Progenitor cell of endocrine pancreas (in vitro differentiated cells): ENCODE data around the gene SLC1A7. TPM values are rescaled to one million over a fixed set of nuclear protein-coding genes. Genes with fewer than 3 reads are reported as not detected.

ENCODE experiments used
- DNase-seq: peaks from one replicate; pipeline ENCODE4 v3.0.0; 2021; ENCODE audit warnings: low spot score; ENCODE audit not compliant: unreplicated experiment
- H3K27ac Mint-ChIP-seq: 2 replicates; pipeline ENCODE4 v1.8.0; 2021; ENCODE audit warnings: mild to moderate bottlenecking, moderate library complexity, mixed read lengths
- H3K27me3 Mint-ChIP-seq: 2 replicates; pipeline ENCODE4 v1.8.0; 2021; ENCODE audit warnings: mixed read lengths
- H3K36me3 Mint-ChIP-seq: 2 replicates; pipeline ENCODE4 v1.8.0; 2022; ENCODE audit warnings: mixed read lengths; ENCODE audit not compliant: insufficient read depth
- H3K4me1 Mint-ChIP-seq: 2 replicates; pipeline ENCODE4 v1.8.0; 2021; ENCODE audit warnings: low read depth, mixed read lengths
- H3K4me3 Mint-ChIP-seq: 2 replicates; pipeline ENCODE4 v1.8.0; 2021; ENCODE audit warnings: low read depth, mild to moderate bottlenecking, moderate library complexity, mixed read lengths
- H3K9me3 Mint-ChIP-seq: 2 replicates; pipeline ENCODE4 v1.8.0; 2021; ENCODE audit warnings: low read depth, mixed read lengths
- total RNA-seq: library from RNA; stranded (reverse); gene quantifications from 2 replicates; pipeline ENCODE4 v1.2.1, GENCODE V29; 2021
- TF ChIP-seq, protein P1 (sequence below): fragments of 200-600 bp; sonication (generic); IDR thresholded peaks from one replicate; pipeline ENCODE4 v1.5.0; 2021; ENCODE audit warnings: antibody characterized with exemption, mild to moderate bottlenecking; ENCODE audit not compliant: unreplicated experiment

Gene SLC1A7
- total RNA-seq, 1 donor from 2014 or later: not detected

GRCh38 chr1:53130878-53131589 lies 11.4 kb downstream of the SLC1A7 start:
- Mint-ChIP-seq H3K27me3 (peaks cover 80% of the 10 kb centered on the region), H3K4me3 (no peak overlapping the region), H3K9me3 (no peaks in the 10 kb centered on the region), H3K4me1 (no peaks in the 10 kb centered on the region), H3K27ac (no peak overlapping the region), H3K36me3 (peaks cover 2% of the 10 kb centered on the region)
- DNase-seq: no peak
- TF ChIP-seq, protein P1, sequence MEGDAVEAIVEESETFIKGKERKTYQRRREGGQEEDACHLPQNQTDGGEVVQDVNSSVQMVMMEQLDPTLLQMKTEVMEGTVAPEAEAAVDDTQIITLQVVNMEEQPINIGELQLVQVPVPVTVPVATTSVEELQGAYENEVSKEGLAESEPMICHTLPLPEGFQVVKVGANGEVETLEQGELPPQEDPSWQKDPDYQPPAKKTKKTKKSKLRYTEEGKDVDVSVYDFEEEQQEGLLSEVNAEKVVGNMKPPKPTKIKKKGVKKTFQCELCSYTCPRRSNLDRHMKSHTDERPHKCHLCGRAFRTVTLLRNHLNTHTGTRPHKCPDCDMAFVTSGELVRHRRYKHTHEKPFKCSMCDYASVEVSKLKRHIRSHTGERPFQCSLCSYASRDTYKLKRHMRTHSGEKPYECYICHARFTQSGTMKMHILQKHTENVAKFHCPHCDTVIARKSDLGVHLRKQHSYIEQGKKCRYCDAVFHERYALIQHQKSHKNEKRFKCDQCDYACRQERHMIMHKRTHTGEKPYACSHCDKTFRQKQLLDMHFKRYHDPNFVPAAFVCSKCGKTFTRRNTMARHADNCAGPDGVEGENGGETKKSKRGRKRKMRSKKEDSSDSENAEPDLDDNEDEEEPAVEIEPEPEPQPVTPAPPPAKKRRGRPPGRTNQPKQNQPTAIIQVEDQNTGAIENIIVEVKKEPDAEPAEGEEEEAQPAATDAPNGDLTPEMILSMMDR: no peak

- H3K4me1 Mint-ChIP-seq: no peaks in the 10 kb centered on the region
- H3K36me3 Mint-ChIP-seq: peaks cover 2% of the 10 kb centered on the region
- DNase-seq: no peak
- TF ChIP-seq, protein P1: no peak
- no peak overlapping the region for H3K4me3 Mint-ChIP-seq
- H3K27ac Mint-ChIP-seq: no peak overlapping the region
- peaks cover 85% of the 10 kb centered on the region for H3K27me3 Mint-ChIP-seq
- no peaks in the 10 kb centered on the region for H3K9me3 Mint-ChIP-seq
Observed at GRCh38 chr1:53130598-53130877, 11.9 kb downstream of the SLC1A7 start.

DNA sequence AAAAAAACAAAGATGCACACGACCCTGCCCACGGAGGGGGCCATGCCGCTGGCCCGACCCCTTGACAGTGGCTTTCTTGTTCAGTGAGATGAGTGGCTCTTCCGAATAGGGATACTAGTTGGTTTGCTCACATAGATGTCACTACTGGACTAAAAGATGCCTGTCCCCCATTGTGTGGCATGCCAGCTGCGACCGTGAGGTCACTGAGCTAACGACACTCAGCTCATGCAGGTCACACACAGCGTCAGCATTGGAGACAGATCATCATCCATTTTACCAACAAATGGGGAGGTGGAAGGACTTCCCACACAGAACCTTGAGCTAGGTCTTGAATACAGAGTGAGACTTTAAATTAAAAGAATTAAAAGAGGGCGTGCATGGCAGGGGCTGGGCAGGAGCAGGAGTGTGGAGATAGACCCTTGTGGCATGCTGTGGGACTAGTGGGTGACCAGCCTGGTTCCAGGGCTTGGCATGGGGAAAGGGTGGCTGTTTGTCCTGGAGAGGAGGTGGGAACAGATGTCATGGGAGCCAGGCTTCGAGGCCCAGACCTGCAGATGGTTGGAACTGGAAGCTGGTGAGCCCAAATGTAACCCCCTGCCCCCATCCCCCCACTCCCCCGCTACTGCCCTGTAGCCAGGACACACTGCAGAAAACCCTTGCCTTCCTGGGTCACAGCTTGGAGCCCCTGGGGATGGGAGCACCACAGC lies 12.4 kb downstream of the SLC1A7 start:
- H3K9me3 Mint-ChIP-seq: no peaks in the 10 kb centered on the region
- H3K36me3 Mint-ChIP-seq: peaks cover 2% of the 10 kb centered on the region
- no peak overlapping the region for H3K27ac Mint-ChIP-seq
- DNase-seq: no peak
- H3K4me3 Mint-ChIP-seq: no peak overlapping the region
- TF ChIP-seq, protein P1: no peak
- H3K4me1 Mint-ChIP-seq: no peaks in the 10 kb centered on the region
- H3K27me3 Mint-ChIP-seq: peaks cover 85% of the 10 kb centered on the region

GRCh38 chr1:53128401-53128800 lies 14.0 kb downstream of the SLC1A7 start:
- no peak for DNase-seq
- no peak overlapping the region for H3K27ac Mint-ChIP-seq
- peaks cover 2% of the 10 kb centered on the region for H3K36me3 Mint-ChIP-seq
- peaks cover 82% of the 10 kb centered on the region for H3K27me3 Mint-ChIP-seq
- H3K4me1 Mint-ChIP-seq: no peaks in the 10 kb centered on the region
- no peaks in the 10 kb centered on the region for H3K9me3 Mint-ChIP-seq
- TF ChIP-seq, protein P1: no peak
- no peak overlapping the region for H3K4me3 Mint-ChIP-seq

- H3K4me3 Mint-ChIP-seq: no peak overlapping the region
- no peak for DNase-seq
- no peaks in the 10 kb centered on the region for H3K9me3 Mint-ChIP-seq
- TF ChIP-seq, protein P1: no peak
- peaks cover 80% of the 10 kb centered on the region for H3K27me3 Mint-ChIP-seq
- H3K36me3 Mint-ChIP-seq: peaks cover 2% of the 10 kb centered on the region
- no peaks in the 10 kb centered on the region for H3K4me1 Mint-ChIP-seq
- H3K27ac Mint-ChIP-seq: no peak overlapping the region
Observed at GRCh38 chr1:53127546-53127945, 14.9 kb downstream of the SLC1A7 start.
